NCI-H2029 (cell line): ENCODE measurements around the gene DOCK2.

Source experiments
- DNase-seq: peaks from one replicate; lab custom pipeline; 2025; lab: John Stamatoyannopoulos, UW

The DOCK2 gene

GRCh38 chr5:169870211-169870610 is 233.1 kb downstream of the DOCK2 start:
- no peak for DNase-seq

GRCh38 chr5:169871826-169872490 is 234.9 kb downstream of the DOCK2 start:
- DNase-seq = no peak

GRCh38 chr5:169873642-169874041 is 236.6 kb downstream of the DOCK2 start:
- DNase-seq = no peak

DNA sequence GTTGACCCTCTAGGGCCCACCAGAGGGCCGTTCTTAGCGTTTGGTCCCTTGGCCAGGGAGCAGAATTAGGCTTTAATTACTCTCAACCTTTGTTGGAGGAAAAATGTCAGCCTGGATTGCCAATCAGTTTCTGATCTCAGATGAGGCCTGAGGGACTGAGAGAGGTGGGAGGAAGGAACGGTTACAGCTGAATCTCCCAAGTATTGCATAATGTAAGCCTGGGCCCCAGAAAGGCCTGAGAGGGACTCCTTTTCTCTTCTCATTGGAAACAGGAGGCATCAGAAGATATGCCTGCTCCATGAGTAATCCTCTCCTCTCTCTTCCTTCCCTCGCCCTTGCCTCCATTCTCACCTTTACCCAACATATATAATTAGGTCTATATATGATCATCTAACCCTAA is 237.5 kb downstream of the DOCK2 start:
- DNase-seq = no peak

- no peak for DNase-seq
These were observed 238.1 kb downstream of the DOCK2 start for GRCh38 chr5:169875091-169875728.

- no peak for DNase-seq
These were observed 238.7 kb downstream of the DOCK2 start for GRCh38 chr5:169875731-169876130.

GRCh38 chr5:169876386-169876785 is 239.3 kb downstream of the DOCK2 start:
- DNase-seq = no peak

DNA sequence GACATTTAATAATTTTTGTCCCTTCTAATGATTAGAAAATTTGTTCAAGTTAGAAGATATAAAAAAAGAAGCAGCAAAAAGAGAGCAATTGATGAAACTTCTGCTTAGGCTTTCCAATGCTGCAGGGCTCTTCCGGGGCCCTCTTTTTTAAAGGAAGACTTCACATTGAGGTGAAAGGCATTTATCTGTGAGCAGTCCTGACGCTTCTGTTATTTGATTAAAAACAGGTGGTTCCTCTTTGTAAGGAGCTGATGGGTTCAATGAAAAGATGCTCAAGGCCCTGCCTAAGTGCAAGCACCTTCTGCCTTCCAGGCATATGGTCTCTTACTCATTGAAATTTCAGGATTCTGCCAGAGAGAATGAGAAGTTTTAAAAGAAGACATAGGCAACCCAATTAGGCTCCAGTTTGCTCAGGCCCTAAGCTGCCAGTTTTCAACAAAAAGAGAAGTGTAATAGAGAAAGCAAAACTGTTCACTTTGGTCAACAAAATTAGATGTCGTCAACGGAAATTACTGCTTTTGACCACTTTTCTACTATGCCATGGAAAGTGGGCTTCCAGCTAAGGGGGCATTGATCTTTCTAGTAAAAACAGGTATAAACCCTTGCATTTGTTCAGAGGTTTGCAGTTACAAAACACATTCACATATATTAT is 243.1 kb downstream of the DOCK2 start:
- DNase-seq = no peak

- DNase-seq = no peak
These were observed 243.7 kb downstream of the DOCK2 start for GRCh38 chr5:169880785-169881184.

DNA sequence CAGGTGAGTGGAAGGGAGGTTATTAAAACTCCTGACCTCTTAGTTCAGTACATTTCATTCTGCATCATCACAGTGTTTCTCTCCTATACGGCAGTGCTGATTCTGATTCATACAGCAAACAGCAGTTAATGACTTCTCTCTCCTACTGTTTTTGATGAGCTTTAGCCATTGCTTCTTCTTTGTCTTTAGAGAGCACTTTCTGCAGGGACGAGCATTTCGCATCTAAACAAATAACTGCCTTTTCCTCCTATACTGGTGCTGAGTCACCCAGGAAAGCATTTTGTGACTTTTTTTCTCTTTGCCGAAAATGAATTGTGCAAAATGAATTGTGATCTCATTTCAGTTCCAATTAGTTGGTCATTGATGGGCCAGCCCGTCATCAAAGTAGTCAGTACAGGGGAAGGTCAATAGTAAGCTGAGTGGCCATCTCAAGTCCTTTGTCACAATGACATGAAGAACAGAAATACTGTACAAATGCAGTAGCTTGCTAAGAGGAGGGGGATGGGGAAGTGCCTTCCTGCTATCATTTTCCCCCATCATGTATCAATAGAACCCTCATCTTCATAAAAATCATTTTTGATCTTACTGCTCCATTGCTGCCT is 244.7 kb downstream of the DOCK2 start:
- no peak for DNase-seq

- no peak for DNase-seq
These were observed 249.0 kb downstream of the DOCK2 start for GRCh38 chr5:169886033-169886432.

DNA sequence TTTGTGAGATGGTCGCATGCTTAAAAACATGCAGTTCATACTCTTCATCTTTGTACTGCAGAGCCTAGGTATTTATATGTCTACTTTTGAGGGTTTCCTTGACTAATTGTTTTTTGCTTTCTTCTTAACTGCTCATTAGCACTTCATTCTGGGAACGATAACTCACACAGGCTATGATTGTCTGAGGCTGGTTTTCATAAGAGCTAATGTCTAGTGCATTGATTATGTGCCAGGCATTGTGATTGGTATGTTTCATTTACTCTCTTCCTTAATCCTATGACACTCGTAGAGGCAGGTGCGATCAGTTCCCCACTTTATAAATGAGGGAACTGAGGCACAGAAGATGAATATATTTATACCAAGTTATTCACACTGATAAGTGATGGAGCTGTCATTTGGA is 249.6 kb downstream of the DOCK2 start:
- no peak for DNase-seq

- DNase-seq = no peak
These were observed 252.5 kb downstream of the DOCK2 start for GRCh38 chr5:169889572-169889971.

DNA sequence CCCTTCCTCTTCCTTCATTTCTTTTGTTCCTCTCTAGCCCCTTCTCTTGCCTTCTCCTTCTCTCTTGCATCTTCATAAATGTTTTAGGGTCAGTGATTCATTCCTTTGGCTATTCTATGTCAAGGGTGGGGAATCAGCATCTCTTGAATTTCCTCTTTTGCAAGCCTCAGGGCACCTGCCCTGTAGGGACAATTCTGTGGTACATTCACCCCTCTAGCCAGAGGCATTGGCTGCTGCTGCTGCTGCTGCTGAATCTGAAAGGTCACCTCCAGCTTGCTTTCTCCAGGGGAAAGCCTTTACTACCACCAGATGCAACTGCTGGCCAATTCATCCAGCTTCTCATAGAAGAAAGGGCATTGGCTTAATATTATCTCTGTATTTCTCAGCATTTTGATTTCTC is 255.9 kb downstream of the DOCK2 start:
- no peak for DNase-seq

GRCh38 chr5:169893571-169893970 is 256.5 kb downstream of the DOCK2 start:
- DNase-seq = no peak

- DNase-seq = no peak
These were observed 258.9 kb downstream of the DOCK2 start for GRCh38 chr5:169895926-169896325.

GRCh38 chr5:169897481-169897880 is 260.4 kb downstream of the DOCK2 start:
- DNase-seq = no peak

DNA sequence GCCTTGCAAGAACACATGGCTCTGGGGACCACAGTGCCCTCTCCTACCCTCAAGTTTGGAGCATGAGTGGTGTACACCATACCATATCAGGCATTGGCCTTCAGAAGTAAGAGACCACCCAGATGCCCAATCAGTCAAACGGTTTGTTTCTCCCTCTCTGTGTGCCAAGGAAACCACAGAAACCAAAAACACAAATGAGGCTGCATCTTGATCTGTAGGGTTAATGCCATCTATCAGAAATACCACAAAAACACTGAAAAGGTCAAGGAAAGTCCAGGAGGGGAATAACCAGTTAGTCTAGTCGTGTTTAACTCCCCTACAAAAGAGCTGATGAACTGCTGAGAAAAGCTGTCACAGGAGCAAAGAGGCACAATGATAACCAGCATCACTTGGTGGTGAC is 264.8 kb downstream of the DOCK2 start:
- no peak for DNase-seq

GRCh38 chr5:169904059-169904458 is 267.0 kb downstream of the DOCK2 start:
- no peak for DNase-seq

GRCh38 chr5:169904508-169904907 is 267.4 kb downstream of the DOCK2 start:
- no peak for DNase-seq

- DNase-seq = no peak
These were observed 267.9 kb downstream of the DOCK2 start for GRCh38 chr5:169905017-169905416.

DNA sequence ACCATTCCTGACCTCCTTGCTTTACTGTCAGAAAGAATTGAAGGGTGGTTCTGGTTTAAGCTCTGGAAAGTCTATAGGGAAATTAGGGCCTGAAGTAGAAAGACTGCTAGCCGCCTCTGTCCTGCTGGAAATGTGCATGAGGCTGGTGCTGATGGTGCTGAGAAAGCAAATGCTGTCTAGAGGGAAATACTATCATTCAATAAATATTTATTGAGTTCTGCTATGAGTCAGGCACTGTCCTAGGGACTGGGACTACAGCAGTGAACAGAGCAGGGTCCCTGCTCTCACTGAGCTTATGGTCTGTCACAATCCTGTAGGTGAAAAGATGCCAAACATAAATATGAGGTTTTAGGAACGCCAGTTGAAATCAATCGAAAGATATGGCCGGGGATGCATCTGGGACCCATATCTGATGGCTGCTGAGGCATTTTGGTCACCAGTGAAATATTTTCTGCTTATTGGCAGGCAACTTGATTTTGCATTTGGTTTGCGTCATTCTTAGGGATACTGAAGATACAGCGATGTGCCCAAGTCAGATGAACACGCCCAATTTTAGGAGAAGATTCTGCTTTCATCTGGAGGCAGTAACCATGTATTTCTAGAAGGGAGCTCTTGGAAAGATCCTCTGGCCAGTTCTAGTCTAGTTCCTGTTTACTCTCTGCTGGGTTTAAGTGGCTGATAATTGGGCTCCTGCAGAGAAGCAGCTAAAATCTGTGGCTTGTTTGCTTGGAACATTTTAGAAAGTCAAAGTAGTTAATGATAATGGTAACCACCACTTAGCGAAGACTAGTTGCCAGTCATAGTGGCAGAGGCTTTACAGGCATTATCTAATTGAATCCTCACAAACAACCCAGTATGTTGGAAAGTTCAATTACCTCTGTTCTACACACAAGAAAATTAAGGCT is 269.9 kb downstream of the DOCK2 start:
- no peak for DNase-seq
